T-cell (primary cell): ENCODE data around the gene HPF1. TPM values are rescaled to one million over a fixed set of nuclear protein-coding genes. Genes with fewer than 3 reads are reported as not detected.
A peak's percentile ranks its signal among the peaks of the same experiment; 100 is the strongest.
"Not testable (repeated sequence)": the region's sequence is repeated elsewhere in the genome, so short reads cannot be mapped to it uniquely, and the experiment has no call there.

Experiments
- ATAC-seq, 4 experiments: fragments of 200-7000 bp in 3 of 4; fragments of 150-1000 bp in 1 of 4; cut with Tn5 transposase; replicated peaks in 1 of 4; 1 replicate in 3 of 4; 2 replicates in 1 of 4; pipeline ENCODE4 v1.10.0; 2021; ENCODE audit warnings: moderate library complexity in 3 of 4, mild to moderate bottlenecking in 2 of 4, moderate number of reproducible peaks in 1 of 4
- CTCF ChIA-PET, 2 donors: fragments of 300-600 bp; sonication (Branson Sonifier 250); formaldehyde crosslinking; loops; one replicate each; lab custom pipeline; 2022; ENCODE audit warnings: antibody characterized with exemption in 2 of 2; lab: Charles Lee
- POLR2A ChIA-PET, 2 donors: fragments of 300-600 bp; sonication (Branson Sonifier 250); formaldehyde crosslinking; loops; one replicate each; lab custom pipeline; 2022; ENCODE audit warnings: antibody characterized with exemption in 2 of 2; lab: Charles Lee
- DNase-seq, 35 experiments: peaks; one replicate each; pipeline versions ENCODE4 v3.0.0 to v3.0.0-alpha.2; 2013 to 2023
- H3K27ac ChIP-seq: one replicate; pipeline ENCODE4 v1.5.1; 2013; ENCODE audit warnings: low read length
- H3K27me3 ChIP-seq, 2 experiments: replicated peaks in 1 of 2; 1 replicate in 1 of 2; 2 replicates in 1 of 2; pipeline versions ENCODE4 v1.6.1 to v1.7.0; 2013; ENCODE audit warnings: low read length in 1 of 2, mixed read lengths in 1 of 2; ENCODE audit not compliant: control insufficient read depth in 2 of 2, insufficient read depth in 2 of 2; ENCODE audit errors: extremely low read depth in 1 of 2
- H3K36me3 ChIP-seq, 2 donors: 1 replicate in 1 of 2; 2 replicates in 1 of 2; pipeline versions ENCODE4 v1.6.1 to v1.7.0; 2013; ENCODE audit warnings: low read length in 1 of 2; ENCODE audit not compliant: control insufficient read depth in 2 of 2, insufficient read depth in 1 of 2; ENCODE audit errors: extremely low read depth in 1 of 2
- H3K4me1 ChIP-seq, 2 experiments: 1 replicate in 1 of 2; 2 replicates in 1 of 2; pipeline versions ENCODE4 v1.6.1 to v1.7.0; 2013; ENCODE audit warnings: low read length in 2 of 2, mixed read lengths in 1 of 2; ENCODE audit not compliant: insufficient read depth in 2 of 2, control insufficient read depth in 1 of 2; ENCODE audit errors: extremely low read depth in 1 of 2
- H3K4me3 ChIP-seq, 2 donors: 1 replicate in 1 of 2; 2 replicates in 1 of 2; pipeline versions ENCODE4 v1.5.1 to v1.7.0; 2013; ENCODE audit warnings: mild to moderate bottlenecking in 2 of 2, low read length in 1 of 2, moderate library complexity in 1 of 2; ENCODE audit not compliant: control insufficient read depth in 1 of 2; ENCODE audit errors: extremely low read depth in 1 of 2
- H3K9me3 ChIP-seq: 2 replicates; pipeline ENCODE4 v1.7.0; 2013
- H3K27ac Mint-ChIP-seq, 2 donors: one replicate each; pipeline ENCODE4 v1.8.0; 2020 to 2021; ENCODE audit warnings: mild to moderate bottlenecking in 2 of 2, mixed read lengths in 2 of 2
- H3K27me3 Mint-ChIP-seq, 2 donors: one replicate each; pipeline ENCODE4 v1.8.0; 2021 to 2022; ENCODE audit warnings: mixed read lengths in 2 of 2
- H3K36me3 Mint-ChIP-seq: one replicate; pipeline ENCODE4 v1.8.0; 2021; ENCODE audit warnings: mixed read lengths
- H3K4me1 Mint-ChIP-seq, 3 donors: one replicate each; pipeline ENCODE4 v1.8.0; 2020 to 2022; ENCODE audit warnings: mixed read lengths in 3 of 3, mild to moderate bottlenecking in 1 of 3
- H3K4me3 Mint-ChIP-seq, 3 donors: one replicate each; pipeline ENCODE4 v1.8.0; 2020 to 2022; ENCODE audit warnings: mild to moderate bottlenecking in 3 of 3, mixed read lengths in 3 of 3, moderate library complexity in 3 of 3
- H3K9me3 Mint-ChIP-seq, 3 donors: one replicate each; pipeline ENCODE4 v1.8.0; 2020 to 2022; ENCODE audit warnings: mixed read lengths in 3 of 3
- WGBS: methylation state at CpG from one replicate; pipeline ENCODE4 v1.1.5; 2013; ENCODE audit warnings: missing lambda C conversion rate; ENCODE audit not compliant: insufficient coverage; 5-methylcytosine and 5-hydroxymethylcytosine counted together
- total RNA-seq, 35 experiments: library from RNA in 6 of 35; stranded (reverse) in 6 of 35; fragments of 120-200 nt in 1 of 35; gene quantifications; one replicate each; pipeline versions ENCODE4 v1.2.1 to v1.2.4 and lab custom pipeline; 2013 to 2026

HPF1 gene
- total RNA-seq, 5 donors from 2014 or later (not counting 1 experiment from before 2014, with no cell fraction given), result 6.5 to 14.0 (median 13.0) TPM

DNA sequence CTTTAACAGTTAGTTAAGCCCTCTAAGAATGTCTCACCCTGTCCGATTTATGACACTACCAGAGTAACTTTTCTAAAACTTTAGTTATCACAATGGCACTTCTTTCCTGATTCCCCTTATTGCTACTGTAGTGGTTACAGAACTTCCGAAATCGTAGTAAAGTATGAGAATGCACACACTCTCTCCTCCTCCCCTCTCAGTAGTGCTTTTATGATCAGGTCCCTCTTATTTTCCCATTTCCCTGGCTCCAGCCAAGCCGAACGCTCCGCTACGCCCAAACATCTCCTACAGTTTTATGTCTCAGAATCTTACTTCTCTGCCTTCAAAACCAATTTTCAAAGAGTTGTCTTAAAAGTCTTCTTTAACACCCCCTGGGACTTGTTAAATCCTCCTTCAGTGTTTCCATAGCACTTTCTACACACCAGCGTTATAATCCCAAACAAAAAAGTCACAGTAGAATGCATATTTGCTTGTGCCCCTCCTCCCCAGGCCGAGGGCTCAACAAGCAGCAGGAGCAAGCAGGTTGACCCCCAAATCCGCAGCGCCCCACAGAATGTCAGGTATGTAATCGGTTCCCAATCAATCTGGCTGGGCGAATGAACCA, 671 bp downstream of the HPF1 start:
- ChIA-PET CTCF (no interaction called here), POLR2A (no interaction called here)
- Histone ChIP-seq H3K27me3 (peaks cover 0 to 3% of the 10 kb centered on the region in 2 experiments), H3K27ac (no peak overlapping the region), H3K4me3 (peak overlapping the region; percentile 81 to 99), H3K9me3 (no peaks in the 10 kb centered on the region), H3K4me1 (peaks cover 9 to 10% of the 10 kb centered on the region in 2 experiments), H3K36me3 (peaks cover 0 to 4% of the 10 kb centered on the region in 2 donors)
- H3K27me3 Mint-ChIP-seq, result no peaks in the 10 kb centered on the region
- H3K4me3 Mint-ChIP-seq, result peak overlapping the region; percentile 90 to 94 (median 92)
- ATAC-seq, result peak in 1 of 4 experiments; percentile 6
- no peak for DNase-seq
- peaks cover 29 to 48% (median 32%) of the 10 kb centered on the region in 3 donors for H3K4me1 Mint-ChIP-seq
- 2% methylated on average over 11 of the region's 13 CpGs for WGBS
- peak overlapping the region in 1 of 2 donors; percentile 50 for H3K27ac Mint-ChIP-seq
- H3K9me3 Mint-ChIP-seq, result no peaks in the 10 kb centered on the region
- peaks cover 12% of the 10 kb centered on the region for H3K36me3 Mint-ChIP-seq

DNA sequence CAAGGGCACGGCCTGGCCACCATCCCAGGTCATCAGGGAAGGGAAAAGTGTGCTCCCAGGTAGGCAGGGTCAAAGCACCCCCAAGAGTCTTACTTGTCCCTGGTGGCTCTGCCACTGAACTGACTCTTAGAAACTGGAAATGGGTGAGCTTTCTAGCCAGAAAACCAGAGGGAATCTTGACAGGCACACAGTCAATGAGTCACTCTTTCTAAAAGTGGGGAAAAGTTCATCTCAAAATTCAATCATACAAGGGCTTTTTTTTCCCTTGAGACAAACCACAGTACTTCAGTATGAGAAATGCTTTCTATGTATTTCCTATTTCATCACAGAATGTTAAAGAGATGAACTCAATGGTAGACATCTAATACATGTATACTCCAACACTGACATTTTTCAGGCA, 12.5 kb downstream of the HPF1 start:
- Histone ChIP-seq H3K9me3 (no peaks in the 10 kb centered on the region), H3K27me3 (no peaks in the 10 kb centered on the region), H3K4me3 (no peak overlapping the region), H3K27ac (no peak overlapping the region), H3K36me3 (peaks cover 7 to 19% of the 10 kb centered on the region in 2 donors), H3K4me1 (no peaks in the 10 kb centered on the region)
- Mint-ChIP-seq H3K27me3 (no peaks in the 10 kb centered on the region), H3K4me3 (no peak overlapping the region), H3K36me3 (peaks cover 56% of the 10 kb centered on the region), H3K27ac (no peak overlapping the region), H3K4me1 (peaks cover 0 to 4% (median 0%) of the 10 kb centered on the region in 3 donors), H3K9me3 (no peaks in the 10 kb centered on the region)
- ChIA-PET POLR2A (no interaction called here), CTCF (no interaction called here)
- WGBS, result 100% methylated on average over 1 of the region's 1 CpG
- DNase-seq (no peak), ATAC-seq (no peak)

- CTCF ChIA-PET, result no interaction called here
- no peak overlapping the region for H3K27ac Mint-ChIP-seq
- POLR2A ChIA-PET, result no interaction called here
These were observed 13.1 kb downstream of the HPF1 start for GRCh38 chr4:169744601-169745000.

GRCh38 chr4:169741569-169741968, 16.2 kb downstream of the HPF1 start:
- Mint-ChIP-seq H3K27ac (no peak overlapping the region), H3K36me3 (peaks cover 66% of the 10 kb centered on the region), H3K27me3 (no peaks in the 10 kb centered on the region), H3K4me3 (no peak overlapping the region), H3K4me1 (no peaks in the 10 kb centered on the region), H3K9me3 (no peaks in the 10 kb centered on the region)
- ChIA-PET CTCF (interaction anchor here in 1 of 2 donors (1.0 kb wide), 1 partner anchor 128 kb away, joined by 3 read pairs; no protein-coding TSS in a partner anchor), POLR2A (no interaction called here)
- Histone ChIP-seq H3K36me3 (peaks cover 4 to 15% of the 10 kb centered on the region in 2 donors), H3K4me3 (no peak overlapping the region), H3K9me3 (no peaks in the 10 kb centered on the region), H3K27me3 (no peaks in the 10 kb centered on the region), H3K4me1 (no peaks in the 10 kb centered on the region), H3K27ac (no peak overlapping the region)
- ATAC-seq, result no peak
- no peak for DNase-seq
- WGBS, result no CpG with 5 or more reads among the region's 2 CpGs

More at GRCh38 chr4:169744601-169745000, 13.1 kb downstream of the HPF1 start:
- H3K36me3 Mint-ChIP-seq, result peaks cover 56% of the 10 kb centered on the region
- H3K27ac ChIP-seq, result no peak overlapping the region
- H3K9me3 ChIP-seq, result no peaks in the 10 kb centered on the region
- H3K9me3 Mint-ChIP-seq, result no peaks in the 10 kb centered on the region
- H3K4me3 ChIP-seq, result no peak overlapping the region
- ATAC-seq (no peak), DNase-seq (no peak)
- H3K27me3 Mint-ChIP-seq, result no peaks in the 10 kb centered on the region
- WGBS, result no CpG with 5 or more reads among the region's 1 CpG
- H3K4me1 ChIP-seq, result no peaks in the 10 kb centered on the region
- no peak overlapping the region for H3K4me3 Mint-ChIP-seq
- no peaks in the 10 kb centered on the region for H3K4me1 Mint-ChIP-seq
- H3K27me3 ChIP-seq, result no peaks in the 10 kb centered on the region
- H3K36me3 ChIP-seq, result peaks cover 7 to 17% of the 10 kb centered on the region in 2 donors

- H3K27me3 ChIP-seq, H3K4me3 Mint-ChIP-seq, H3K4me3 ChIP-seq, H3K9me3 Mint-ChIP-seq, H3K4me1 Mint-ChIP-seq, H3K27me3 Mint-ChIP-seq, H3K27ac Mint-ChIP-seq, POLR2A ChIA-PET, H3K9me3 ChIP-seq, H3K27ac ChIP-seq, CTCF ChIA-PET, H3K4me1 ChIP-seq, ATAC-seq, DNase-seq: not testable (repeated sequence)
- H3K36me3 Mint-ChIP-seq, result peaks cover 61% of the 10 kb centered on the region
- H3K36me3 ChIP-seq, result peaks cover 6 to 22% of the 10 kb centered on the region in 2 donors
These were observed 19.1 kb downstream of the HPF1 start for GRCh38 chr4:169738604-169739003.

- Mint-ChIP-seq H3K4me1 (no peaks in the 10 kb centered on the region), H3K36me3 (peaks cover 29% of the 10 kb centered on the region), H3K27me3 (no peaks in the 10 kb centered on the region), H3K27ac (no peak overlapping the region), H3K9me3 (no peaks in the 10 kb centered on the region), H3K4me3 (no peak overlapping the region)
- DNase-seq (no peak), ATAC-seq (no peak)
- peaks cover 0 to 32% of the 10 kb centered on the region in 2 donors for H3K36me3 ChIP-seq
- H3K27me3 ChIP-seq, result no peaks in the 10 kb centered on the region
- no peak overlapping the region for H3K27ac ChIP-seq
- ChIA-PET CTCF (no interaction called here), POLR2A (no interaction called here)
- no peaks in the 10 kb centered on the region for H3K9me3 ChIP-seq
- 98% methylated on average over 5 of the region's 5 CpGs for WGBS
- H3K4me1 ChIP-seq, result no peaks in the 10 kb centered on the region
- H3K4me3 ChIP-seq, result no peak overlapping the region
These were observed 27.2 kb downstream of the HPF1 start for GRCh38 chr4:169730564-169730963.
